ENCODE data around the gene CACNG6.

The CACNG6 gene

DNA sequence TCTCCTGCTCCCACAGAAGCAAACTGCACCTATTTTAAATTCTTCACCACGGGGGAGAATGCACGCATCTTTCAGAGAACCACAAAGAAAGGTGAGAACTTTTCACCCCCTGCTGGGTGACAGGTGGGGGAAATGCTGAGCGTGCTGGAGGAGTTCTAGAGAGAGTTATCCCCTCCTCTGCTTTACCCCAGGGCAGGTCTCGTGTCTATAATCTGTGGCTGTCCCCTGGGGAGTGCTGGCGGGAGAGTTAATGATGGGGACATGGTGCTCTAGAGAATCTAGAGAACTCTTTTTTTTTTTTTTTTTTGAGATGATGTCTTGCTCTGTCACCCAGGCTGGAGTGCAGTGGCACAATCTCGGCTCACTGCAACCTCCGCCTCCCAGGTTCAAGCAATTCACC, 6.8 kb downstream of the CACNG6 start:
- Histone ChIP-seq H4K20me1 (ENCODE audit: insufficient read depth, low read length) (no peaks in the 10 kb centered on the region), H3K4me1 (ENCODE audit: insufficient read depth, low read length) (no peaks in the 10 kb centered on the region), H3K9me3 (ENCODE audit: insufficient read depth, low read length, severe bottlenecking) (no peaks in the 10 kb centered on the region), H3K36me3 (ENCODE audit: insufficient read depth, low read length) (no peaks in the 10 kb centered on the region), H3K4me2 (ENCODE audit: insufficient read depth, low read length) (no peak overlapping the region), H3K9ac (ENCODE audit: low read depth, low read length) (no peak overlapping the region), H2AFZ (ENCODE audit: low read depth, low read length) (no peak overlapping the region), H3K4me3 (ENCODE audit: low read depth in 1 of 2, low read length in 2 of 2) (no peak overlapping the region), H3K79me2 (ENCODE audit: insufficient read depth, low read length) (no peaks in the 10 kb centered on the region), H3K27me3 (ENCODE audit: insufficient read depth, low read length, poor library complexity) (no peaks in the 10 kb centered on the region), H3K27ac (ENCODE audit: low read length) (no peak overlapping the region)
- TF ChIP-seq EZH2 (IDR thresholded peaks at IDR 0.05; ENCODE audit: borderline replicate concordance, low read depth, low read length, severe bottlenecking): no peak
- TF ChIP-seq, protein P1, sequence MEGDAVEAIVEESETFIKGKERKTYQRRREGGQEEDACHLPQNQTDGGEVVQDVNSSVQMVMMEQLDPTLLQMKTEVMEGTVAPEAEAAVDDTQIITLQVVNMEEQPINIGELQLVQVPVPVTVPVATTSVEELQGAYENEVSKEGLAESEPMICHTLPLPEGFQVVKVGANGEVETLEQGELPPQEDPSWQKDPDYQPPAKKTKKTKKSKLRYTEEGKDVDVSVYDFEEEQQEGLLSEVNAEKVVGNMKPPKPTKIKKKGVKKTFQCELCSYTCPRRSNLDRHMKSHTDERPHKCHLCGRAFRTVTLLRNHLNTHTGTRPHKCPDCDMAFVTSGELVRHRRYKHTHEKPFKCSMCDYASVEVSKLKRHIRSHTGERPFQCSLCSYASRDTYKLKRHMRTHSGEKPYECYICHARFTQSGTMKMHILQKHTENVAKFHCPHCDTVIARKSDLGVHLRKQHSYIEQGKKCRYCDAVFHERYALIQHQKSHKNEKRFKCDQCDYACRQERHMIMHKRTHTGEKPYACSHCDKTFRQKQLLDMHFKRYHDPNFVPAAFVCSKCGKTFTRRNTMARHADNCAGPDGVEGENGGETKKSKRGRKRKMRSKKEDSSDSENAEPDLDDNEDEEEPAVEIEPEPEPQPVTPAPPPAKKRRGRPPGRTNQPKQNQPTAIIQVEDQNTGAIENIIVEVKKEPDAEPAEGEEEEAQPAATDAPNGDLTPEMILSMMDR (IDR thresholded peaks at IDR 0.05; ENCODE audit: borderline replicate concordance, extremely low read depth, low read length, poor library complexity, severe bottlenecking): no peak
- no peak for DNase-seq
- ATAC-seq (ENCODE audit: insufficient read depth, low read depth): no peak

DNA sequence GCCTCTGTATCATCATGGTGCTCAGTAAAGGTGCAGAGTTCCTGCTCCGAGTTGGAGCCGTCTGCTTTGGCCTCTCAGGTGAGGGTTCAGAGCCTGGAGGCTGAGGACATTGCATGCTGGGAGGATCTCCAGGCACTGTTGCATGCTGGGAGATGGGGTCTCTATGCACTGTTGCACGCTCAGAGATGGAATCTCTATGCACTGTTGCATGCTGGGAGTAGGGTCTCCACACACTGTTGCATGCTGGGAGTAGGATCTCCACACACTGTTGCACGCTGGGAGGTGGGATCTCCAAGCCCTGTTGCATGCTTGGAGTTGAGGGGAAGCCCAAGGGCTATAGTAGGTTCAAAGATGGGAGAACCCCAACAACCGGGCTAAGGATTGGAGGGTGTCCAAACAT, 8.3 kb downstream of the CACNG6 start:
- H3K4me1 ChIP-seq (ENCODE audit: insufficient read depth, low read length): no peaks in the 10 kb centered on the region
- H3K79me2 ChIP-seq (ENCODE audit: insufficient read depth, low read length): no peaks in the 10 kb centered on the region
- ATAC-seq (ENCODE audit: insufficient read depth, low read depth) (no peak), DNase-seq (no peak)
- no peak overlapping the region for H3K4me2 ChIP-seq (ENCODE audit: insufficient read depth, low read length)
- H3K27ac ChIP-seq (ENCODE audit: low read length): no peak overlapping the region
- no peak overlapping the region for H2AFZ ChIP-seq (ENCODE audit: low read depth, low read length)
- H3K27me3 ChIP-seq (ENCODE audit: insufficient read depth, low read length, poor library complexity): no peaks in the 10 kb centered on the region
- no peaks in the 10 kb centered on the region for H4K20me1 ChIP-seq (ENCODE audit: insufficient read depth, low read length)
- TF ChIP-seq, protein P1 (IDR thresholded peaks at IDR 0.05; ENCODE audit: borderline replicate concordance, extremely low read depth, low read length, poor library complexity, severe bottlenecking): no peak
- no peak for TF ChIP-seq EZH2 (IDR thresholded peaks at IDR 0.05; ENCODE audit: borderline replicate concordance, low read depth, low read length, severe bottlenecking)
- no peaks in the 10 kb centered on the region for H3K9me3 ChIP-seq (ENCODE audit: insufficient read depth, low read length, severe bottlenecking)
- H3K36me3 ChIP-seq (ENCODE audit: insufficient read depth, low read length): no peaks in the 10 kb centered on the region
- no peak overlapping the region for H3K4me3 ChIP-seq (ENCODE audit: low read depth in 1 of 2, low read length in 2 of 2)
- no peak overlapping the region for H3K9ac ChIP-seq (ENCODE audit: low read depth, low read length)

DNA sequence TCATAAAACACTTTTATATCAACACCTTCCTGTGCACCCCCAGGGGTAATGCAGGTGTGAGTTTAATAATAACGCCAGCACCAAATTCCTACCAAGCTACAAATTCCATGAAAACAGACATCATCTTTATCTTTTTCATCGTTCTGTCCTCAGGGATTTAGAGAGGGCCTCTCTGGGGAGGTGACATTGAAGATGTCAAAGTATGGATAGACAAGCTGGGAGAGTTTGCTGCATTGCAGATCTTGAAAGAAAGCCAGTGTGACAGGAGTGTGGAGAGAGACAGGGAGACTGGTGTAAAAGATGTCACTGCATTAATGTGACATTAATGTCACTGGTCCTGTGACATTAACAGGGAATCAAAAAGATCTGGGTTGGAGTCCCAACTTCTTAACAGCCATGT, 10.1 kb downstream of the CACNG6 start:
- Histone ChIP-seq H3K4me2 (ENCODE audit: insufficient read depth, low read length) (no peak overlapping the region), H3K27ac (ENCODE audit: low read length) (no peak overlapping the region)
- no peak for ATAC-seq (ENCODE audit: insufficient read depth, low read depth)

More for the DNA sequence above, 10.1 kb downstream of the CACNG6 start:
- no peak overlapping the region for H3K4me3 ChIP-seq (ENCODE audit: low read depth in 1 of 2, low read length in 2 of 2)
- H3K27me3 ChIP-seq (ENCODE audit: insufficient read depth, low read length, poor library complexity): no peaks in the 10 kb centered on the region
- no peak for DNase-seq
- no peaks in the 10 kb centered on the region for H3K36me3 ChIP-seq (ENCODE audit: insufficient read depth, low read length)
- no peaks in the 10 kb centered on the region for H3K79me2 ChIP-seq (ENCODE audit: insufficient read depth, low read length)
- no peaks in the 10 kb centered on the region for H3K4me1 ChIP-seq (ENCODE audit: insufficient read depth, low read length)
- H4K20me1 ChIP-seq (ENCODE audit: insufficient read depth, low read length): no peaks in the 10 kb centered on the region
- no peak overlapping the region for H2AFZ ChIP-seq (ENCODE audit: low read depth, low read length)
- H3K9me3 ChIP-seq (ENCODE audit: insufficient read depth, low read length, severe bottlenecking): no peaks in the 10 kb centered on the region
- TF ChIP-seq, protein P1 (IDR thresholded peaks at IDR 0.05; ENCODE audit: borderline replicate concordance, extremely low read depth, low read length, poor library complexity, severe bottlenecking): no peak
- TF ChIP-seq EZH2 (IDR thresholded peaks at IDR 0.05; ENCODE audit: borderline replicate concordance, low read depth, low read length, severe bottlenecking): no peak
- H3K9ac ChIP-seq (ENCODE audit: low read depth, low read length): no peak overlapping the region
